ENCODE results near the gene PRKCB. TPM values are rescaled to one million over a fixed set of nuclear protein-coding genes. Genes with fewer than 3 reads are reported as not detected.

Gene PRKCB
- polyA plus RNA-seq, 2 of the 4 experiments (the other 2 are of a cell fraction) = 0.09 to 0.22 TPM

- H3K4me2 ChIP-seq = no peak overlapping the region
- TF ChIP-seq RARB (CRISPR knock-in tag; IDR thresholded peaks at IDR 0.05) = no peak
- no peak for TF ChIP-seq EP300 (IDR thresholded peaks at IDR 0.05)
- TF ChIP-seq HMGXB4 (CRISPR knock-in tag; IDR thresholded peaks at IDR 0.05; ENCODE audit: borderline replicate concordance) = no peak
- TF ChIP-seq EHF (CRISPR knock-in tag; IDR thresholded peaks at IDR 0.05) = no peak
- TF ChIP-seq RNF2 (IDR thresholded peaks at IDR 0.05; ENCODE audit: borderline replicate concordance, low read depth) = no peak
- no peak for TF ChIP-seq FOXS1 (CRISPR knock-in tag; IDR thresholded peaks at IDR 0.05)
- no peak for TF ChIP-seq BHLHE40 (IDR thresholded peaks at IDR 0.05; ENCODE audit: low read depth, low read length)
- TF ChIP-seq MAZ (IDR thresholded peaks at IDR 0.05; ENCODE audit: borderline replicate concordance, low read depth, low read length) = no peak
- TF ChIP-seq MYC (IDR thresholded peaks at IDR 0.05; ENCODE audit: borderline replicate concordance, low read length) = no peak
- no peak for TF ChIP-seq JUNB (IDR thresholded peaks at IDR 0.05)
- no peak for TF ChIP-seq RCOR1 (IDR thresholded peaks at IDR 0.05; ENCODE audit: low read depth, low read length)
- no peak for TF ChIP-seq HOXB5 (CRISPR knock-in tag; IDR thresholded peaks at IDR 0.05)
- TF ChIP-seq HOXB13 (CRISPR knock-in tag; IDR thresholded peaks at IDR 0.05; ENCODE audit: low read depth) = no peak
- TF ChIP-seq ZSCAN20 (CRISPR knock-in tag; IDR thresholded peaks at IDR 0.05) = no peak
- no peak for TF ChIP-seq CHD4 (IDR thresholded peaks at IDR 0.05; ENCODE audit: borderline replicate concordance)
- no peak for TF ChIP-seq FOSB (CRISPR knock-in tag; IDR thresholded peaks at IDR 0.05)
- no peak for TF ChIP-seq NPAS2 (CRISPR knock-in tag; IDR thresholded peaks at IDR 0.05; ENCODE audit: borderline replicate concordance)
- TF ChIP-seq, protein P1, sequence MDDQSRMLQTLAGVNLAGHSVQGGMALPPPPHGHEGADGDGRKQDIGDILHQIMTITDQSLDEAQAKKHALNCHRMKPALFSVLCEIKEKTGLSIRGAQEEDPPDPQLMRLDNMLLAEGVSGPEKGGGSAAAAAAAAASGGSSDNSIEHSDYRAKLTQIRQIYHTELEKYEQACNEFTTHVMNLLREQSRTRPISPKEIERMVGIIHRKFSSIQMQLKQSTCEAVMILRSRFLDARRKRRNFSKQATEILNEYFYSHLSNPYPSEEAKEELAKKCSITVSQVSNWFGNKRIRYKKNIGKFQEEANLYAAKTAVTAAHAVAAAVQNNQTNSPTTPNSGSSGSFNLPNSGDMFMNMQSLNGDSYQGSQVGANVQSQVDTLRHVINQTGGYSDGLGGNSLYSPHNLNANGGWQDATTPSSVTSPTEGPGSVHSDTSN (IDR thresholded peaks at IDR 0.05) = no peak
- WGBS (ENCODE audit: missing lambda C conversion rate) = 17% methylated on average over 3 of the region's 4 CpGs
These were observed 160.6 kb downstream of the PRKCB start for GRCh38 chr16:23996258-23996955.

DNA sequence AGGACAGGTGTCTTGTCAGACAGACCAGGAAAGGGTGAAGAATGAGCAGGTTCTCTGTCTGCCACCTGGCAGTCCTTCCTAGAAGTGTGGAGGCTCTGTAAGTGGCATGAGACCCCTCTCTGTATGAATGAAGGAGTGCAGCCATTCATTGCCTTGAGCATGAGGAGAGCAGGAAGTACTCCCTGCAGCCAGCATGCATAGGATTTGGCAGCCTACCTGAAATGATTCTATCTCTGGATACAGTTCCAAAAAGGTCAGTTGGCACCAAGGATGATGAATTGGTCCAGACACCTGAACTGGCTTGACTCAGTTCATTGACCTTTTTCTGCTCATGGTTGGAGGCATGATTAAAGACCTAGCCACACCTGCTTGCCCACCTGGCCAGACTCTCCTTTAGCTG lies 163.0 kb downstream of the PRKCB start:
- no peak for DNase-seq (ENCODE audit: low read depth in 1 of 2, low spot score in 1 of 2)
- no peak for ATAC-seq
- no peak overlapping the region for H3K4me2 ChIP-seq
- no peaks in the 10 kb centered on the region for H3K4me1 ChIP-seq
- POLR2A ChIA-PET = no interaction called here
- no peak overlapping the region for H3K4me3 ChIP-seq
- H3K9me3 ChIP-seq = no peaks in the 10 kb centered on the region
- TF ChIP-seq FOSL2 (IDR thresholded peaks at IDR 0.05) (no peak), FOSL2 (CRISPR knock-in tag; IDR thresholded peaks at IDR 0.05) (no peak), BHLHE40 (IDR thresholded peaks at IDR 0.05; ENCODE audit: low read depth, low read length) (no peak), MYC (IDR thresholded peaks at IDR 0.05; ENCODE audit: borderline replicate concordance, low read length) (no peak), PHF8 (IDR thresholded peaks at IDR 0.05; ENCODE audit: borderline replicate concordance, low read depth) (no peak), HOXB13 (CRISPR knock-in tag; IDR thresholded peaks at IDR 0.05; ENCODE audit: low read depth) (no peak), ZFP36 (IDR thresholded peaks at IDR 0.05; ENCODE audit: borderline replicate concordance, partially characterized antibody) (no peak), KDM5A (IDR thresholded peaks at IDR 0.05) (no peak), JUN (IDR thresholded peaks at IDR 0.05) (no peak), RCOR1 (IDR thresholded peaks at IDR 0.05; ENCODE audit: low read depth, low read length) (no peak), SMC3 (IDR thresholded peaks at IDR 0.05) (no peak), FOXS1 (CRISPR knock-in tag; IDR thresholded peaks at IDR 0.05) (no peak), RFX5 (IDR thresholded peaks at IDR 0.05) (no peak)
- TF ChIP-seq, protein P2, sequence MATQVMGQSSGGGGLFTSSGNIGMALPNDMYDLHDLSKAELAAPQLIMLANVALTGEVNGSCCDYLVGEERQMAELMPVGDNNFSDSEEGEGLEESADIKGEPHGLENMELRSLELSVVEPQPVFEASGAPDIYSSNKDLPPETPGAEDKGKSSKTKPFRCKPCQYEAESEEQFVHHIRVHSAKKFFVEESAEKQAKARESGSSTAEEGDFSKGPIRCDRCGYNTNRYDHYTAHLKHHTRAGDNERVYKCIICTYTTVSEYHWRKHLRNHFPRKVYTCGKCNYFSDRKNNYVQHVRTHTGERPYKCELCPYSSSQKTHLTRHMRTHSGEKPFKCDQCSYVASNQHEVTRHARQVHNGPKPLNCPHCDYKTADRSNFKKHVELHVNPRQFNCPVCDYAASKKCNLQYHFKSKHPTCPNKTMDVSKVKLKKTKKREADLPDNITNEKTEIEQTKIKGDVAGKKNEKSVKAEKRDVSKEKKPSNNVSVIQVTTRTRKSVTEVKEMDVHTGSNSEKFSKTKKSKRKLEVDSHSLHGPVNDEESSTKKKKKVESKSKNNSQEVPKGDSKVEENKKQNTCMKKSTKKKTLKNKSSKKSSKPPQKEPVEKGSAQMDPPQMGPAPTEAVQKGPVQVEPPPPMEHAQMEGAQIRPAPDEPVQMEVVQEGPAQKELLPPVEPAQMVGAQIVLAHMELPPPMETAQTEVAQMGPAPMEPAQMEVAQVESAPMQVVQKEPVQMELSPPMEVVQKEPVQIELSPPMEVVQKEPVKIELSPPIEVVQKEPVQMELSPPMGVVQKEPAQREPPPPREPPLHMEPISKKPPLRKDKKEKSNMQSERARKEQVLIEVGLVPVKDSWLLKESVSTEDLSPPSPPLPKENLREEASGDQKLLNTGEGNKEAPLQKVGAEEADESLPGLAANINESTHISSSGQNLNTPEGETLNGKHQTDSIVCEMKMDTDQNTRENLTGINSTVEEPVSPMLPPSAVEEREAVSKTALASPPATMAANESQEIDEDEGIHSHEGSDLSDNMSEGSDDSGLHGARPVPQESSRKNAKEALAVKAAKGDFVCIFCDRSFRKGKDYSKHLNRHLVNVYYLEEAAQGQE (IDR thresholded peaks at IDR 0.05) = no peak
- TF ChIP-seq, protein P3, sequence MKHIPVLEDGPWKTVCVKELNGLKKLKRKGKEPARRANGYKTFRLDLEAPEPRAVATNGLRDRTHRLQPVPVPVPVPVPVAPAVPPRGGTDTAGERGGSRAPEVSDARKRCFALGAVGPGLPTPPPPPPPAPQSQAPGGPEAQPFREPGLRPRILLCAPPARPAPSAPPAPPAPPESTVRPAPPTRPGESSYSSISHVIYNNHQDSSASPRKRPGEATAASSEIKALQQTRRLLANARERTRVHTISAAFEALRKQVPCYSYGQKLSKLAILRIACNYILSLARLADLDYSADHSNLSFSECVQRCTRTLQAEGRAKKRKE (CRISPR knock-in tag; IDR thresholded peaks at IDR 0.05; ENCODE audit: low read depth) = no peak
- CTCF ChIA-PET = no interaction called here
- H3K27ac ChIP-seq = no peak overlapping the region
- FAIRE-seq = no peak

More at GRCh38 chr16:23996258-23996955, 160.6 kb downstream of the PRKCB start:
- Histone ChIP-seq H3K27ac (no peak overlapping the region), H3K4me1 (no peaks in the 10 kb centered on the region), H3K9me3 (no peaks in the 10 kb centered on the region), H3K4me3 (no peak overlapping the region)
- POLR2A ChIA-PET = no interaction called here
- CTCF ChIA-PET = no interaction called here
- no peak for ATAC-seq
- FAIRE-seq = no peak
- DNase-seq (ENCODE audit: low read depth in 1 of 2, low spot score in 1 of 2) = no peak

Data from A549 (cell line).